ENCODE results near the gene PDE6G.

DNA sequence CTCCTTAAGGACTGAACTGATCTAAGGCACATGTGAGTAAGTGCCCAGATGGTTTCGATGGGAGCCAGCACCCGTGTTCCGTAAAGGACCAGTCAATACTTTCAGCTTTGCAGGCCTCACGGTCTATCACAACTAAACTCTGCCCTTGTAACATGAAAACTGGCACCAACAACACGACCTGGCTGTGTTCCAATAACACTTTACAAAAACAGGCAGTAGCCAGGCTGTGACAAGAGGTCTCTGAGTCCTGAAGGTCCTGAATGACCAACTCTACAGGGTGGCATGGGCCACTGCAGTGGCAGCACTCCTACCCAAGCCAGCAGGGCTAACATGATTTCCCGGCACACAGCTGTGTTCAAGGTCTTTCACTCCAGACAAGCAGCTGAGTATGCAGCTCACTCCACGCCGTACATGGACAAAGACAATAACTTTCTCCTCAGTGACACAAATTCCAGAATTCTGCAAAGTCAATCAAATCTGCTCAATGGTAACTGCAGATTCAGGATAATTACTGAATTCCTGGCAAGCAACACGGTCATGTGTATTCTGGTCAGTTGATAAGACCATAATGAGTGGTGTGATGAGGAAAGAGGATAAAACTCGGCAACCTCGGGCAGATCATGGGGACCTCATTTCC, 34.7 kb downstream of the PDE6G start:
- TF ChIP-seq, protein P1, sequence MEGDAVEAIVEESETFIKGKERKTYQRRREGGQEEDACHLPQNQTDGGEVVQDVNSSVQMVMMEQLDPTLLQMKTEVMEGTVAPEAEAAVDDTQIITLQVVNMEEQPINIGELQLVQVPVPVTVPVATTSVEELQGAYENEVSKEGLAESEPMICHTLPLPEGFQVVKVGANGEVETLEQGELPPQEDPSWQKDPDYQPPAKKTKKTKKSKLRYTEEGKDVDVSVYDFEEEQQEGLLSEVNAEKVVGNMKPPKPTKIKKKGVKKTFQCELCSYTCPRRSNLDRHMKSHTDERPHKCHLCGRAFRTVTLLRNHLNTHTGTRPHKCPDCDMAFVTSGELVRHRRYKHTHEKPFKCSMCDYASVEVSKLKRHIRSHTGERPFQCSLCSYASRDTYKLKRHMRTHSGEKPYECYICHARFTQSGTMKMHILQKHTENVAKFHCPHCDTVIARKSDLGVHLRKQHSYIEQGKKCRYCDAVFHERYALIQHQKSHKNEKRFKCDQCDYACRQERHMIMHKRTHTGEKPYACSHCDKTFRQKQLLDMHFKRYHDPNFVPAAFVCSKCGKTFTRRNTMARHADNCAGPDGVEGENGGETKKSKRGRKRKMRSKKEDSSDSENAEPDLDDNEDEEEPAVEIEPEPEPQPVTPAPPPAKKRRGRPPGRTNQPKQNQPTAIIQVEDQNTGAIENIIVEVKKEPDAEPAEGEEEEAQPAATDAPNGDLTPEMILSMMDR (IDR thresholded peaks at IDR 0.05; ENCODE audit: low read depth, low read length) = no peak
- no peak for TF ChIP-seq EZH2phosphoT487 (IDR thresholded peaks at IDR 0.05; ENCODE audit: low read depth)

All from OCI-LY3 (cell line).